OCI-LY1 (cell line): Measurements from ENCODE around the gene ANKRD16.

Source experiments
- EZH2 ChIP-seq: fragments of 200-600 bp; sonication (generic), shearing (Covaris generic); IDR thresholded peaks from 2 replicates; pipeline ENCODE4 v1.8.0; 2017; ENCODE audit warnings: borderline replicate concordance, mixed run types, mild to moderate bottlenecking, antibody characterized with exemption, low read length, moderate library complexity, mixed read lengths
- TF ChIP-seq, protein P1 (sequence below): fragments of 200-600 bp; sonication (generic), shearing (Covaris generic); IDR thresholded peaks from 2 replicates; pipeline ENCODE4 v1.5.1; 2017; ENCODE audit warnings: mild to moderate bottlenecking, antibody characterized with exemption, low read length, moderate library complexity, mixed read lengths

DNA sequence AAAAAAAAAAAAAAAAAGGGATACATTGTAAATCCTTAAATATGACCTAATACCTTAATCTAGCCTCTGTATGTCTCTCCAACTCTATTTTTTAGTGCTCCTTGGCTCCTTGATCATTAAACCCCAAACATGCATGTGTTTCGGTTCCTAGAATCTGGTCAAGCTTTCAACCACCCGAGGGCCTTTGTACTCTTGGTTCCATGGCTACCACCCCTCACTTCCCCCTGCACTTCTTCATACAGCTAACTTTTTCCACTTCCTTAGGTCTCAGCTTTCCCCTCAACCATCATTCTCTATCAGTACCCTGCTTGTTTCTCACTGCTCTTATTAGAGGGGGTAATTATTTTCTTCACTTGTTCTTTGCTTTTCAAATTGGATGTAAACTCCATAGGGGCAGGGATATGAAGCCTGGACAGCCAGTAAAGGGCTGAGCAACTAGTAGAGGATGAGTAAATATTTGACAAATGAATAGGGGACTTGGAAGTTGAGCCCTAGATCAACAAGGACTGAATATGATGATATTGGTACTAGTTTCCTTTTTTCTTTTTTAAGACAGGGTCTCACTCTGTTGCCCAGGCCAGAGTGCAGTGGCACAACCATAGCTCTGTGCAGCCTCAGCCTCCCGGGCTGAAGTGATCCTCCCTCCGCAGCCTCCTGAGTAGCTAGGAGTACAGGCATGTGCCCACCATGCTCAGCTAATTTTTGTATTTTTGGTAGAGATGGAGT, 72.2 kb downstream of the ANKRD16 start:
- TF ChIP-seq, protein P1, sequence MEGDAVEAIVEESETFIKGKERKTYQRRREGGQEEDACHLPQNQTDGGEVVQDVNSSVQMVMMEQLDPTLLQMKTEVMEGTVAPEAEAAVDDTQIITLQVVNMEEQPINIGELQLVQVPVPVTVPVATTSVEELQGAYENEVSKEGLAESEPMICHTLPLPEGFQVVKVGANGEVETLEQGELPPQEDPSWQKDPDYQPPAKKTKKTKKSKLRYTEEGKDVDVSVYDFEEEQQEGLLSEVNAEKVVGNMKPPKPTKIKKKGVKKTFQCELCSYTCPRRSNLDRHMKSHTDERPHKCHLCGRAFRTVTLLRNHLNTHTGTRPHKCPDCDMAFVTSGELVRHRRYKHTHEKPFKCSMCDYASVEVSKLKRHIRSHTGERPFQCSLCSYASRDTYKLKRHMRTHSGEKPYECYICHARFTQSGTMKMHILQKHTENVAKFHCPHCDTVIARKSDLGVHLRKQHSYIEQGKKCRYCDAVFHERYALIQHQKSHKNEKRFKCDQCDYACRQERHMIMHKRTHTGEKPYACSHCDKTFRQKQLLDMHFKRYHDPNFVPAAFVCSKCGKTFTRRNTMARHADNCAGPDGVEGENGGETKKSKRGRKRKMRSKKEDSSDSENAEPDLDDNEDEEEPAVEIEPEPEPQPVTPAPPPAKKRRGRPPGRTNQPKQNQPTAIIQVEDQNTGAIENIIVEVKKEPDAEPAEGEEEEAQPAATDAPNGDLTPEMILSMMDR, result no peak
- no peak for TF ChIP-seq EZH2
